Breast epithelium (tissue), 4 donors: ENCODE measurements around the gene LPAR1. TPM values are rescaled to one million over a fixed set of nuclear protein-coding genes. Genes with fewer than 3 reads are reported as not detected.

Source experiments
- DNase-seq, 2 donors: peaks; one replicate each; pipeline ENCODE4 v3.0.0-alpha.2; 2019; ENCODE audit warnings: low spot score in 2 of 2
- H3K27ac ChIP-seq, 2 donors: fragments of 200-600 bp; sonication (generic) in 1 of 2; one replicate each; pipeline ENCODE4 v1.5.1; 2016 to 2019; ENCODE audit warnings: mild to moderate bottlenecking in 1 of 2
- H3K27me3 ChIP-seq, 2 donors: fragments of 200-600 bp; sonication (generic) in 1 of 2; one replicate each; pipeline versions ENCODE4 v1.5.1 to v1.6.0; 2017 to 2019; ENCODE audit warnings: control low read depth in 1 of 2, mild to moderate bottlenecking in 1 of 2
- H3K36me3 ChIP-seq: fragments of 200-600 bp; one replicate; pipeline ENCODE4 v1.5.1; 2019
- H3K4me1 ChIP-seq, 2 donors: fragments of 200-600 bp; sonication (generic); one replicate each; pipeline ENCODE4 v1.5.1; 2016 to 2019; ENCODE audit warnings: control low read depth in 1 of 2
- H3K4me3 ChIP-seq, 3 donors: fragments of 200-600 bp; sonication (generic); 1 replicate in 2 of 3; 2 replicates in 1 of 3; pipeline ENCODE4 v1.5.1; 2016 to 2019; ENCODE audit warnings: mild to moderate bottlenecking in 3 of 3, moderate library complexity in 2 of 3
- H3K9me3 ChIP-seq, 2 donors: fragments of 200-600 bp; sonication (generic) in 1 of 2; one replicate each; pipeline ENCODE4 v1.5.1; 2016 to 2019; ENCODE audit warnings: control low read depth in 1 of 2
- POLR2A ChIP-seq: fragments of 450-650 bp; IDR thresholded peaks from one replicate; pipeline ENCODE4 v1.6.1; 2016; ENCODE audit warnings: antibody characterized with exemption, mild to moderate bottlenecking, moderate library complexity
- POLR2AphosphoS5 ChIP-seq, 3 donors: sonication (generic); formaldehyde crosslinking; IDR thresholded peaks; one replicate each; pipeline ENCODE4 v1.6.1; 2017; ENCODE audit warnings: antibody characterized with exemption in 3 of 3
- intact Hi-C: fragments of 100-400 bp; cut with DNase I; formaldehyde crosslinking; loops from one replicate; pipeline ENCODE4 v1.15.1; 2023; ENCODE audit warnings: low total_unique reads
- total RNA-seq, 3 donors: library from RNA; depleted of rRNA; stranded (reverse); fragments of >200 nt; gene quantifications; one replicate each; pipeline ENCODE4 v1.1.0, GENCODE V29; 2016
- TF ChIP-seq, protein P1 (sequence below), 3 donors: fragments of 450-650 bp; IDR thresholded peaks; one replicate each; pipeline ENCODE4 v1.5.1; 2016 to 2017; ENCODE audit warnings: antibody characterized with exemption in 3 of 3, mild to moderate bottlenecking in 3 of 3, moderate library complexity in 3 of 3

The LPAR1 gene
- total RNA-seq, 3 donors from 2014 or later = 24.6 to 138 (median 79.3) TPM

DNA sequence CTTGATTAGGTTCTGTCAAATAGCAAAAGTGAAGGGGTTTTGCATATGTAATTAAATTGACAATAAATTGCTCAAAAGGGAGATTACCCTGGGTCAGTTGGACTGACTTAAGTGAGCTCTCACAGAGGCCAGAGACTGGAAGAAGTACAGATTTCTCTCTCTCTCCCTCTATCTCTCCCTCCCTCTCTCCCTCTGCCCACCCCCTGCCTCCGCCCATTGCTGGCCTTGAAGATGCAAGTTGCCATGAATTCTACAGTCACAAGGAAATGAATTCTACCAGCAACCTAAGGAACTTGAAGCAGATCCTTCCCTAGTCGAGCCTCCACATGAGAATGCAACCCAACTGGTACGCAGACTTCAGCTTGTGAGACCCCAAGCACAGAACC, 119.2 kb downstream of the LPAR1 start:
- no peak for TF ChIP-seq POLR2AphosphoS5 (IDR thresholded peaks at IDR 0.05)
- Histone ChIP-seq H3K27me3 (no peaks in the 10 kb centered on the region), H3K36me3 (no peaks in the 10 kb centered on the region), H3K27ac (peak overlapping the region in 1 of 2 donors; percentile 75), H3K4me3 (no peak overlapping the region), H3K4me1 (no peaks in the 10 kb centered on the region), H3K9me3 (no peaks in the 10 kb centered on the region)
- DNase-seq = no peak
- intact Hi-C loops = no loop called here

- Histone ChIP-seq H3K4me1 (no peaks in the 10 kb centered on the region), H3K27ac (peak overlapping the region in 1 of 2 donors; percentile 75), H3K36me3 (no peaks in the 10 kb centered on the region), H3K4me3 (no peak overlapping the region), H3K27me3 (no peaks in the 10 kb centered on the region), H3K9me3 (no peaks in the 10 kb centered on the region)
- no peak for DNase-seq
- no peak for TF ChIP-seq POLR2AphosphoS5 (IDR thresholded peaks at IDR 0.05)
- TF ChIP-seq POLR2A = no peak
- TF ChIP-seq, protein P1, sequence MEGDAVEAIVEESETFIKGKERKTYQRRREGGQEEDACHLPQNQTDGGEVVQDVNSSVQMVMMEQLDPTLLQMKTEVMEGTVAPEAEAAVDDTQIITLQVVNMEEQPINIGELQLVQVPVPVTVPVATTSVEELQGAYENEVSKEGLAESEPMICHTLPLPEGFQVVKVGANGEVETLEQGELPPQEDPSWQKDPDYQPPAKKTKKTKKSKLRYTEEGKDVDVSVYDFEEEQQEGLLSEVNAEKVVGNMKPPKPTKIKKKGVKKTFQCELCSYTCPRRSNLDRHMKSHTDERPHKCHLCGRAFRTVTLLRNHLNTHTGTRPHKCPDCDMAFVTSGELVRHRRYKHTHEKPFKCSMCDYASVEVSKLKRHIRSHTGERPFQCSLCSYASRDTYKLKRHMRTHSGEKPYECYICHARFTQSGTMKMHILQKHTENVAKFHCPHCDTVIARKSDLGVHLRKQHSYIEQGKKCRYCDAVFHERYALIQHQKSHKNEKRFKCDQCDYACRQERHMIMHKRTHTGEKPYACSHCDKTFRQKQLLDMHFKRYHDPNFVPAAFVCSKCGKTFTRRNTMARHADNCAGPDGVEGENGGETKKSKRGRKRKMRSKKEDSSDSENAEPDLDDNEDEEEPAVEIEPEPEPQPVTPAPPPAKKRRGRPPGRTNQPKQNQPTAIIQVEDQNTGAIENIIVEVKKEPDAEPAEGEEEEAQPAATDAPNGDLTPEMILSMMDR (IDR thresholded peaks at IDR 0.05) = no peak
- intact Hi-C loops = no loop called here
Measured at GRCh38 chr9:110918316-110919049, 119.8 kb downstream of the LPAR1 start.

DNA sequence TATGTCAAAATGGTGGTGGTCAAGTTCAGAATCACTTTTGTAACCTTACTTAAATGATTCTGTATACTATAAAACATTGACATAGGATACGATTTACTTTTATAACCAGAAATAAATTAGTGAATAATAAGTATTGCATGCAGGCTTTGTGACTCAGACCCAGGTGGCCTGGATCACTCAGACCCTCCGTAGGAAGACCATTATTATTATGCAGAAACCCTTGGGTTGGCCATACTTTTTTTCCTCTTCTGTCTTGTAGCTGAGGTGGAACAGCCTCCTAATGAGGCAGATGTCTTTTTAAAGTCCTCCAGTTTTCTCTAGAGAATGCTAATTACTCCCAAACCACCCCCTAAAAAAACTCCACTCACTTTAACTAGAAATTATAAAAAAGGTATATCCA, 121.9 kb downstream of the LPAR1 start:
- TF ChIP-seq, protein P1 (IDR thresholded peaks at IDR 0.05) = no peak
- TF ChIP-seq POLR2AphosphoS5 (IDR thresholded peaks at IDR 0.05) (no peak), POLR2A (no peak)
- H3K36me3 ChIP-seq = no peaks in the 10 kb centered on the region
- H3K4me1 ChIP-seq = no peaks in the 10 kb centered on the region
- H3K27ac ChIP-seq = no peak overlapping the region
- intact Hi-C loops = no loop called here
- H3K4me3 ChIP-seq = no peak overlapping the region
- DNase-seq = no peak
- no peaks in the 10 kb centered on the region for H3K9me3 ChIP-seq
- H3K27me3 ChIP-seq = no peaks in the 10 kb centered on the region

- Histone ChIP-seq H3K27me3 (no peaks in the 10 kb centered on the region), H3K4me3 (no peak overlapping the region), H3K27ac (peak overlapping the region; percentile 2 to 80), H3K4me1 (no peaks in the 10 kb centered on the region), H3K36me3 (no peaks in the 10 kb centered on the region), H3K9me3 (peaks cover 4 to 19% of the 10 kb centered on the region in 2 donors)
- TF ChIP-seq POLR2A = no peak
- TF ChIP-seq POLR2AphosphoS5 (IDR thresholded peaks at IDR 0.05) = peak in 2 of 3 donors; percentile 9 to 52
- intact Hi-C loops = no loop called here
- DNase-seq = no peak
Measured at GRCh38 chr9:110912419-110913291, 125.6 kb downstream of the LPAR1 start.

- H3K4me1 ChIP-seq = no peaks in the 10 kb centered on the region
- H3K27me3 ChIP-seq = no peaks in the 10 kb centered on the region
- intact Hi-C loops = no loop called here
- DNase-seq = no peak
- H3K27ac ChIP-seq = peak overlapping the region in 1 of 2 donors; percentile 15
- no peaks in the 10 kb centered on the region for H3K36me3 ChIP-seq
- no peak overlapping the region for H3K4me3 ChIP-seq
- peak in 1 of 3 donors; percentile 70 for TF ChIP-seq POLR2AphosphoS5 (IDR thresholded peaks at IDR 0.05)
- no peak for TF ChIP-seq POLR2A
- peaks cover 4 to 19% of the 10 kb centered on the region in 2 donors for H3K9me3 ChIP-seq
Measured at GRCh38 chr9:110911659-110912418, 126.4 kb downstream of the LPAR1 start.

- intact Hi-C loops = no loop called here
Measured at GRCh38 chr9:110908894-110909293, 129.4 kb downstream of the LPAR1 start.

More at GRCh38 chr9:110908894-110909293, 129.4 kb downstream of the LPAR1 start:
- no peak for DNase-seq
- H3K4me3 ChIP-seq = no peak overlapping the region
- no peaks in the 10 kb centered on the region for H3K4me1 ChIP-seq
- H3K27ac ChIP-seq = no peak overlapping the region
- H3K27me3 ChIP-seq = no peaks in the 10 kb centered on the region
- TF ChIP-seq POLR2A (no peak), POLR2AphosphoS5 (IDR thresholded peaks at IDR 0.05) (no peak)
- TF ChIP-seq, protein P1 (IDR thresholded peaks at IDR 0.05) = no peak
- H3K36me3 ChIP-seq = no peaks in the 10 kb centered on the region
- H3K9me3 ChIP-seq = peaks cover 4 to 25% of the 10 kb centered on the region in 2 donors
